Activated CD4-positive, CD25-positive, alpha-beta regulatory T cell treated with anti-CD3 and anti-CD28 coated beads, Interleukin-2, amount 50 U/mL, for 16 hours (primary cell): ENCODE measurements around the gene LMO4.

Source experiments
- DNase-seq: peaks from one replicate; pipeline ENCODE4 v3.0.0-alpha.2; 2020; ENCODE audit warnings: low read depth, low spot score

Gene LMO4

GRCh38 chr1:87328272-87329050, at the start of gene LMO4:
LMO4 (plus strand) TSS chr1:87328880; CDS start chr1:87332016, 3,136 bp downstream.
- no peak for DNase-seq

GRCh38 chr1:87279536-87279875, 49.2 kb upstream of the LMO4 start:
- no peak for DNase-seq

- DNase-seq = no peak
These were observed 48.6 kb upstream of the LMO4 start for GRCh38 chr1:87279966-87280535.

GRCh38 chr1:87284456-87285240, 44.0 kb upstream of the LMO4 start:
- no peak for DNase-seq

- no peak for DNase-seq
These were observed 37.6 kb upstream of the LMO4 start for GRCh38 chr1:87291107-87291506.

GRCh38 chr1:87292684-87293493, 35.8 kb upstream of the LMO4 start:
- DNase-seq = no peak

GRCh38 chr1:87294633-87295032, 34.0 kb upstream of the LMO4 start:
- DNase-seq = no peak

GRCh38 chr1:87295445-87296110, 33.1 kb upstream of the LMO4 start:
- DNase-seq = no peak

GRCh38 chr1:87296206-87296605, 32.5 kb upstream of the LMO4 start:
- DNase-seq = no peak

- no peak for DNase-seq
These were observed 29.0 kb upstream of the LMO4 start for GRCh38 chr1:87299661-87300060.

- DNase-seq = no peak
These were observed 28.1 kb upstream of the LMO4 start for GRCh38 chr1:87300628-87301027.

GRCh38 chr1:87305151-87305550, 23.5 kb upstream of the LMO4 start:
- no peak for DNase-seq

GRCh38 chr1:87305762-87306161, 22.9 kb upstream of the LMO4 start:
- no peak for DNase-seq

- no peak for DNase-seq
These were observed 21.4 kb upstream of the LMO4 start for GRCh38 chr1:87307306-87307705.

- DNase-seq = no peak
These were observed 20.7 kb upstream of the LMO4 start for GRCh38 chr1:87307931-87308330.

- DNase-seq = no peak
These were observed 14.6 kb upstream of the LMO4 start for GRCh38 chr1:87314091-87314490.

GRCh38 chr1:87318056-87318650, 10.5 kb upstream of the LMO4 start:
- no peak for DNase-seq

- DNase-seq = no peak
These were observed 9.9 kb upstream of the LMO4 start for GRCh38 chr1:87318806-87319205.

GRCh38 chr1:87325982-87326738, 2.5 kb upstream of the LMO4 start:
- DNase-seq = no peak
